Measurements from ENCODE around the gene MX2. TPM values are rescaled to one million over a fixed set of nuclear protein-coding genes. Genes with fewer than 3 reads are reported as not detected.

The MX2 gene
- total and polyA plus RNA-seq, 2 of the 8 experiments (the other 6 are each of a cell fraction or from before 2014, with no cell fraction given), result 3.1 to 8.9 TPM

GRCh38 chr21:41419921-41420862 lies 58.4 kb downstream of the MX2 start:
- H3K23me2 ChIP-seq (ENCODE audit: low read depth, low read length), result peaks cover 6% of the 10 kb centered on the region; the same call in 1 of the 2 replicates
- no peaks in the 10 kb centered on the region for H3K79me2 ChIP-seq (ENCODE audit: control insufficient read depth in 1 of 2, insufficient read depth in 2 of 2, low read length in 2 of 2)
- H3K27me3 ChIP-seq (replicated peaks in 1 of 4; ENCODE audit: control insufficient read depth in 3 of 4, extremely low read depth in 1 of 4, insufficient read depth in 3 of 4, low read length in 3 of 4), result peaks cover 0 to 9% (median 6%) of the 10 kb centered on the region in 4 experiments; a peak in 4 of 7 replicates
- peak overlapping the region; percentile 84 for H2BK12ac ChIP-seq (ENCODE audit: low read depth, low read length)
- peak; percentile 46 to 72 for DNase-seq (ENCODE audit: low read depth in 1 of 2, low spot score in 2 of 2)
- no peaks in the 10 kb centered on the region for H3K36me3 ChIP-seq (ENCODE audit: control insufficient read depth in 2 of 4, insufficient read depth in 4 of 4, low read length in 3 of 4)
- H3K79me1 ChIP-seq (ENCODE audit: low read depth, low read length), result no peaks in the 10 kb centered on the region
- H4K20me1 ChIP-seq (replicated peaks in 1 of 2; ENCODE audit: control insufficient read depth in 1 of 2, insufficient read depth in 2 of 2, low read length in 2 of 2), result no peaks in the 10 kb centered on the region
- H2BK5ac ChIP-seq (ENCODE audit: low read depth, low read length), result peak overlapping the region; percentile 71; the same call in 1 of the 2 replicates
- peak overlapping the region; percentile 88 for H4K91ac ChIP-seq (replicated peaks; ENCODE audit: insufficient read length, low read length)
- no peak overlapping the region for H2AK5ac ChIP-seq (ENCODE audit: low read depth, low read length)
- WGBS, 2 experiments (ENCODE audit: extremely low coverage in 1 of 2, insufficient coverage in 1 of 2, insufficient read length in 1 of 2, insufficient replicate concordance in 2 of 2, low coverage in 1 of 2, low lambda C conversion rate in 2 of 2, missing lambda C conversion rate in 1 of 2), result 21% methylated on average over 26 of the region's 54 CpGs; no CpG with 5 or more reads in 1 of the 2 experiments
- peaks cover 9 to 15% (median 11%) of the 10 kb centered on the region in 4 experiments; a peak in 6 of 7 replicates for H3K4me1 ChIP-seq (replicated peaks in 1 of 4; ENCODE audit: control insufficient read depth in 3 of 4, insufficient read depth in 4 of 4, low read length in 3 of 4)
- no peak overlapping the region for H4K5ac ChIP-seq (ENCODE audit: insufficient read length, low read depth, low read length)
- H3K4me2 ChIP-seq (ENCODE audit: insufficient read depth in 1 of 2, low read depth in 2 of 2, low read length in 2 of 2), result peak overlapping the region; percentile 76 to 89
- peak overlapping the region; percentile 36; the same call in 1 of the 2 replicates for H2AFZ ChIP-seq (ENCODE audit: low read length)
- H3K4me3 ChIP-seq (ENCODE audit: extremely low read depth in 1 of 4, insufficient read depth in 2 of 4, low read depth in 3 of 4, low read length in 4 of 4), result peak overlapping the region; percentile 39 to 61 (median 46)
- no peak overlapping the region for H3K27ac ChIP-seq (ENCODE audit: low read depth, low read length)
- no peak overlapping the region for H3K14ac ChIP-seq (ENCODE audit: insufficient read length)
- H2BK120ac ChIP-seq (replicated peaks; ENCODE audit: low read depth, low read length), result peak overlapping the region; percentile 28
- H2BK20ac ChIP-seq (ENCODE audit: low read length), result peak overlapping the region; percentile 86; the same call in 1 of the 2 replicates
- peak overlapping the region in 1 of 4 experiments; percentile 20; a peak in 3 of 7 replicates for H3K9ac ChIP-seq (replicated peaks in 1 of 4; ENCODE audit: extremely low read depth in 1 of 4, low read depth in 3 of 4, low read length in 3 of 4)
- no peaks in the 10 kb centered on the region; a peak in 2 of 4 replicates for H3K9me3 ChIP-seq (ENCODE audit: insufficient read depth in 2 of 2, low read depth in 1 of 2, low read length in 1 of 2)
- peak overlapping the region; percentile 85 for H3K4ac ChIP-seq (replicated peaks; ENCODE audit: insufficient read length, low read depth, low read length)
- ChIA-PET POLR2A (ENCODE audit: partially characterized antibody) (no interaction called here), CTCF (ENCODE audit: partially characterized antibody) (interaction anchor here (0.7 kb wide), 1 partner anchor 9 kb away, joined by 3 read pairs; no protein-coding TSS in a partner anchor)
- peak overlapping the region; percentile 48 for H3K18ac ChIP-seq (ENCODE audit: extremely low read depth, low read length)
- no peak for FAIRE-seq
- H2BK15ac ChIP-seq (ENCODE audit: low read length), result no peak overlapping the region
- no peak overlapping the region for H3K23ac ChIP-seq (ENCODE audit: insufficient read length)
- H3K56ac ChIP-seq (replicated peaks; ENCODE audit: insufficient read length, low read depth, low read length), result peak overlapping the region; percentile 30
- H4K8ac ChIP-seq (ENCODE audit: extremely low read depth, insufficient read depth, low read length), result peak overlapping the region; percentile 85
- peak in 1 of 2 experiments; percentile 98; a peak in 1 of 3 replicates for TF ChIP-seq EP300 (IDR thresholded peaks at IDR 0.05; ENCODE audit: borderline replicate concordance in 1 of 2, low read depth in 2 of 2, low read length in 2 of 2)
- peak; percentile 53 for TF ChIP-seq ASH2L (IDR thresholded peaks at IDR 0.05; ENCODE audit: low read length)
- no peak for TF ChIP-seq BCL11A (IDR thresholded peaks at IDR 0.05; ENCODE audit: low read depth in 2 of 2, low read length in 2 of 2)
- TF ChIP-seq RBBP5 (IDR thresholded peaks at IDR 0.05; ENCODE audit: borderline replicate concordance, low read depth, low read length), result no peak; the same call in 1 of the 2 replicates
- no peak for TF ChIP-seq ZNF274 (IDR thresholded peaks at IDR 0.05; ENCODE audit: borderline replicate concordance, extremely low read depth, low read length)
- TF ChIP-seq CHD2 (IDR thresholded peaks at IDR 0.05; ENCODE audit: low read length), result no peak
- TF ChIP-seq TBP (IDR thresholded peaks at IDR 0.05; ENCODE audit: low read depth, low read length), result no peak; the same call in 1 of the 2 replicates
- TF ChIP-seq RFX5 (IDR thresholded peaks at IDR 0.05; ENCODE audit: borderline replicate concordance, low read depth, low read length), result no peak
- no peak for TF ChIP-seq SIX5 (IDR thresholded peaks at IDR 0.05; ENCODE audit: low read depth, low read length)
- TF ChIP-seq EZH2 (IDR thresholded peaks at IDR 0.05; ENCODE audit: low read depth, low read length, severe bottlenecking), result no peak
- TF ChIP-seq SP1 (IDR thresholded peaks at IDR 0.05; ENCODE audit: low read depth, low read length), result 0 out of 2 replicates have a peak, but pooled peaks have one; percentile 26
